HCT116 (cell line): ENCODE data around the gene ZCCHC24. TPM values are rescaled to one million over a fixed set of nuclear protein-coding genes. Genes with fewer than 3 reads are reported as not detected.

Source experiments
- ATAC-seq: fragments of 200-7000 bp; cut with Tn5 transposase; 2 replicates; pipeline ENCODE4 v1.9.1; 2020; ENCODE audit warnings: mild to moderate bottlenecking, moderate library complexity
- BruUV-seq: library from RNA; stranded (reverse); fragments of 400-500 nt; replicated peaks from 2 replicates; lab custom pipeline; 2021; lab: Mats Ljungman, UMichigan
- CTCF ChIA-PET: fragments of 300-600 bp; sonication (Branson Sonifier 250); formaldehyde crosslinking; loops from one replicate; lab custom pipeline; 2021; ENCODE audit warnings: antibody characterized with exemption; lab: Charles Lee
- POLR2A ChIA-PET: fragments of 300-600, 350-600 bp; sonication (Branson Sonifier 250); formaldehyde crosslinking; loops from one replicate; lab custom pipeline; 2021; ENCODE audit warnings: antibody characterized with exemption; lab: Charles Lee
- RAD21 ChIA-PET, 2 experiments: fragments of 300-600 bp; sonication (Branson Sonifier 250); formaldehyde crosslinking; loops; one replicate each; lab custom pipeline; 2023; ENCODE audit warnings: low total read pairs in 2 of 2; ENCODE audit not compliant: uncharacterized antibody in 2 of 2, unreplicated experiment in 2 of 2, low non-redundant PET in 1 of 2; lab: Charles Lee
- DNase-seq: peaks from one replicate; pipeline ENCODE4 v3.0.0-alpha.2; 2010; ENCODE audit warnings: low read depth, low spot score
- H2AFZ ChIP-seq: fragments of 200-600 bp; shearing (Covaris generic), sonication (generic); 2 replicates; pipeline ENCODE4 v1.6.1; 2017; ENCODE audit warnings: low read depth, mixed run types, mixed read lengths, antibody characterized with exemption, low read length; ENCODE audit not compliant: poor library complexity, severe bottlenecking
- H3K27ac ChIP-seq: 2 replicates; pipeline ENCODE4 v1.5.1; 2012; ENCODE audit warnings: low read depth, low read length
- H3K27me3 ChIP-seq: fragments of 200-600 bp; sonication (generic); 2 replicates; pipeline ENCODE4 v1.6.1; 2016; ENCODE audit warnings: mixed run types, low read length, mixed read lengths; ENCODE audit not compliant: insufficient read depth
- H3K36me3 ChIP-seq, 2 experiments: fragments of 200-500 bp in 1 of 2; fragments of 200-600 bp in 1 of 2; sonication (Bioruptor generic) in 1 of 2; sonication (generic) in 1 of 2; 2 replicates each; pipeline versions ENCODE4 v1.5.1 to v1.6.1; 2014 to 2016; ENCODE audit warnings: low read length in 2 of 2, inconsistent platforms in 1 of 2, mixed read lengths in 1 of 2, mixed run types in 1 of 2; ENCODE audit not compliant: insufficient read depth in 2 of 2, control insufficient read depth in 1 of 2
- H3K4me1 ChIP-seq, 2 experiments: fragments of 200-600 bp in 1 of 2; sonication (generic) in 1 of 2; 2 replicates each; pipeline versions ENCODE4 v1.5.1 to v1.6.1; 2012 to 2017; ENCODE audit warnings: low read length in 2 of 2, inconsistent platforms in 1 of 2, mild to moderate bottlenecking in 1 of 2, mixed read lengths in 1 of 2, mixed run types in 1 of 2, moderate library complexity in 1 of 2; ENCODE audit not compliant: insufficient read depth in 2 of 2, control insufficient read depth in 1 of 2
- H3K4me2 ChIP-seq: fragments of 200-600 bp; sonication (generic); 2 replicates; pipeline ENCODE4 v1.6.1; 2017; ENCODE audit warnings: mixed run types, low read length, mixed read lengths
- H3K4me3 ChIP-seq, 2 experiments: fragments of 200-600 bp in 1 of 2; sonication (generic) in 1 of 2; replicated peaks in 1 of 2; 2 replicates each; pipeline ENCODE4 v1.5.1; 2011 to 2016; ENCODE audit warnings: low read length in 2 of 2, control low read depth in 1 of 2, low read depth in 1 of 2, mild to moderate bottlenecking in 1 of 2, mixed read lengths in 1 of 2, mixed run types in 1 of 2
- H3K79me2 ChIP-seq: fragments of 200-600 bp; sonication (generic); 2 replicates; pipeline ENCODE4 v1.6.1; 2017; ENCODE audit warnings: mild to moderate bottlenecking, mixed run types, low read length, moderate library complexity, mixed read lengths; ENCODE audit not compliant: insufficient read depth
- H3K9ac ChIP-seq: fragments of 200-600 bp; sonication (generic); 2 replicates; pipeline ENCODE4 v1.6.1; 2016; ENCODE audit warnings: low read length, mixed read lengths
- H3K9me2 ChIP-seq: fragments of 200-600 bp; sonication (generic), shearing (Covaris generic); 2 replicates; pipeline ENCODE4 v1.6.1; 2017; ENCODE audit warnings: mixed run types, mild to moderate bottlenecking, moderate library complexity; ENCODE audit not compliant: insufficient read depth
- H3K9me3 ChIP-seq, 2 experiments: fragments of 200-500 bp in 1 of 2; fragments of 200-600 bp in 1 of 2; sonication (Bioruptor generic) in 1 of 2; sonication (generic) in 1 of 2; 2 replicates each; pipeline ENCODE4 v1.6.1; 2014 to 2017; ENCODE audit warnings: low read length in 2 of 2, mixed read lengths in 2 of 2, inconsistent platforms in 1 of 2, low read depth in 1 of 2, mild to moderate bottlenecking in 1 of 2, mixed run types in 1 of 2, moderate library complexity in 1 of 2; ENCODE audit not compliant: control insufficient read depth in 1 of 2, insufficient read depth in 1 of 2
- H4K20me1 ChIP-seq: fragments of 200-600 bp; sonication (generic), shearing (Covaris generic); 2 replicates; pipeline ENCODE4 v1.6.1; 2017; ENCODE audit warnings: mixed run types, mild to moderate bottlenecking, moderate library complexity; ENCODE audit not compliant: insufficient read depth
- JUND ChIP-seq: IDR thresholded peaks from 2 replicates; pipeline ENCODE4 v1.6.1; 2012
- POLR2A ChIP-seq: IDR thresholded peaks from 2 replicates; pipeline ENCODE4 v1.7.0; 2011; ENCODE audit warnings: borderline replicate concordance; ENCODE audit not compliant: insufficient read depth, insufficient read length; ENCODE audit errors: extremely low read depth
- SIN3A ChIP-seq: IDR thresholded peaks from 2 replicates; pipeline ENCODE4 v1.6.1; 2012; ENCODE audit warnings: low read depth
- YY1 ChIP-seq: IDR thresholded peaks from 2 replicates; pipeline ENCODE4 v1.6.1; 2011; ENCODE audit warnings: low read length, low read depth, moderate library complexity, mild to moderate bottlenecking; ENCODE audit not compliant: insufficient replicate concordance; ENCODE audit errors: extremely low read depth
- ZNF274 ChIP-seq: fragments of 200-500 bp; sonication (Bioruptor generic); IDR thresholded peaks from 2 replicates; pipeline ENCODE4 v1.6.1; 2014; ENCODE audit warnings: mild to moderate bottlenecking, low read depth, low read length, inconsistent platforms
- intact Hi-C: fragments of 100-400 bp; cut with micrococcal nuclease; formaldehyde crosslinking; loops from 2 replicates; pipeline ENCODE4 v1.10.0; 2022
- total RNA-seq: library from RNA; stranded (reverse); gene quantifications from one replicate; pipeline ENCODE4 v1.2.1, GENCODE V29; 2021; ENCODE audit not compliant: unreplicated experiment
- TF ChIP-seq, protein P1 (sequence below): IDR thresholded peaks from 2 replicates; pipeline ENCODE4 v1.6.1; 2012
- TF ChIP-seq, protein P2 (sequence below): IDR thresholded peaks from 2 replicates; pipeline ENCODE4 v1.6.1; 2012; ENCODE audit warnings: low read depth

ZCCHC24 gene
- total RNA-seq, 1 experiment from 2014 or later, result 7.0 TPM

- H3K9ac ChIP-seq, result no peak overlapping the region
- ATAC-seq (no peak), DNase-seq (no peak)
- intact Hi-C loops, result no loop called here
- H3K4me3 ChIP-seq, result no peak overlapping the region
- H3K4me1 ChIP-seq, result peaks cover 0 to 4% of the 10 kb centered on the region in 2 experiments; a peak in 1 of 4 replicates
- no peak overlapping the region for H3K27ac ChIP-seq
- TF ChIP-seq POLR2A, result no peak
- no peak for TF ChIP-seq SIN3A
- TF ChIP-seq, protein P1, sequence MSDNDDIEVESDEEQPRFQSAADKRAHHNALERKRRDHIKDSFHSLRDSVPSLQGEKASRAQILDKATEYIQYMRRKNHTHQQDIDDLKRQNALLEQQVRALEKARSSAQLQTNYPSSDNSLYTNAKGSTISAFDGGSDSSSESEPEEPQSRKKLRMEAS, result no peak
- TF ChIP-seq YY1, result no peak
- no peak for TF ChIP-seq ZNF274
- TF ChIP-seq JUND, result no peak
- TF ChIP-seq, protein P2, sequence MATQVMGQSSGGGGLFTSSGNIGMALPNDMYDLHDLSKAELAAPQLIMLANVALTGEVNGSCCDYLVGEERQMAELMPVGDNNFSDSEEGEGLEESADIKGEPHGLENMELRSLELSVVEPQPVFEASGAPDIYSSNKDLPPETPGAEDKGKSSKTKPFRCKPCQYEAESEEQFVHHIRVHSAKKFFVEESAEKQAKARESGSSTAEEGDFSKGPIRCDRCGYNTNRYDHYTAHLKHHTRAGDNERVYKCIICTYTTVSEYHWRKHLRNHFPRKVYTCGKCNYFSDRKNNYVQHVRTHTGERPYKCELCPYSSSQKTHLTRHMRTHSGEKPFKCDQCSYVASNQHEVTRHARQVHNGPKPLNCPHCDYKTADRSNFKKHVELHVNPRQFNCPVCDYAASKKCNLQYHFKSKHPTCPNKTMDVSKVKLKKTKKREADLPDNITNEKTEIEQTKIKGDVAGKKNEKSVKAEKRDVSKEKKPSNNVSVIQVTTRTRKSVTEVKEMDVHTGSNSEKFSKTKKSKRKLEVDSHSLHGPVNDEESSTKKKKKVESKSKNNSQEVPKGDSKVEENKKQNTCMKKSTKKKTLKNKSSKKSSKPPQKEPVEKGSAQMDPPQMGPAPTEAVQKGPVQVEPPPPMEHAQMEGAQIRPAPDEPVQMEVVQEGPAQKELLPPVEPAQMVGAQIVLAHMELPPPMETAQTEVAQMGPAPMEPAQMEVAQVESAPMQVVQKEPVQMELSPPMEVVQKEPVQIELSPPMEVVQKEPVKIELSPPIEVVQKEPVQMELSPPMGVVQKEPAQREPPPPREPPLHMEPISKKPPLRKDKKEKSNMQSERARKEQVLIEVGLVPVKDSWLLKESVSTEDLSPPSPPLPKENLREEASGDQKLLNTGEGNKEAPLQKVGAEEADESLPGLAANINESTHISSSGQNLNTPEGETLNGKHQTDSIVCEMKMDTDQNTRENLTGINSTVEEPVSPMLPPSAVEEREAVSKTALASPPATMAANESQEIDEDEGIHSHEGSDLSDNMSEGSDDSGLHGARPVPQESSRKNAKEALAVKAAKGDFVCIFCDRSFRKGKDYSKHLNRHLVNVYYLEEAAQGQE, result no peak
- no peak overlapping the region for H3K4me2 ChIP-seq
- POLR2A ChIA-PET, result no interaction called here
- H3K27me3 ChIP-seq, result no peaks in the 10 kb centered on the region
- no peaks in the 10 kb centered on the region for H3K36me3 ChIP-seq
- no peaks in the 10 kb centered on the region for H3K9me3 ChIP-seq
- no TSS peak for BruUV-seq
- no peaks in the 10 kb centered on the region for H3K79me2 ChIP-seq
- CTCF ChIA-PET, result no interaction called here
- H4K20me1 ChIP-seq, result no peaks in the 10 kb centered on the region
- no peaks in the 10 kb centered on the region for H3K9me2 ChIP-seq
- H2AFZ ChIP-seq, result no peak overlapping the region
- RAD21 ChIA-PET, result no interaction called here
Measured at GRCh38 chr10:79404231-79404609, 41.2 kb downstream of the ZCCHC24 start.
